PFSK-1 (cell line): ENCODE data around the gene RPH3AL.

Experiments
- FOXP2 ChIP-seq: optimal IDR thresholded peaks from 2 replicates; pipeline ENCODE3; 2011; ENCODE audit warnings: borderline replicate concordance, control low read depth, inconsistent platforms; ENCODE audit not compliant: insufficient read depth; ENCODE audit errors: extremely low read length, extremely low read depth
- POLR2AphosphoS5 ChIP-seq: IDR thresholded peaks from 2 replicates; pipeline ENCODE4 v1.6.1; 2012; ENCODE audit warnings: low read depth, mild to moderate bottlenecking, control low read depth, low read length, moderate library complexity
- SIN3A ChIP-seq: IDR thresholded peaks from 2 replicates; pipeline ENCODE4 v1.6.1; 2012; ENCODE audit warnings: mild to moderate bottlenecking, low read length, moderate library complexity, borderline replicate concordance; ENCODE audit not compliant: insufficient read depth
- TAF1 ChIP-seq: IDR thresholded peaks from 2 replicates; pipeline ENCODE4 v1.6.1; 2012; ENCODE audit warnings: low read length, control low read depth, borderline replicate concordance; ENCODE audit not compliant: insufficient read depth
- TF ChIP-seq, protein P1 (sequence below), 2 experiments: IDR thresholded peaks; 2 replicates each; pipeline versions ENCODE4 v1.6.1 to v1.8.0; 2011 to 2012; ENCODE audit warnings: low read depth in 2 of 2, low read length in 2 of 2, control low read depth in 1 of 2, inconsistent platforms in 1 of 2, mild to moderate bottlenecking in 1 of 2, moderate library complexity in 1 of 2; ENCODE audit not compliant: insufficient read depth in 1 of 2

Gene RPH3AL

DNA sequence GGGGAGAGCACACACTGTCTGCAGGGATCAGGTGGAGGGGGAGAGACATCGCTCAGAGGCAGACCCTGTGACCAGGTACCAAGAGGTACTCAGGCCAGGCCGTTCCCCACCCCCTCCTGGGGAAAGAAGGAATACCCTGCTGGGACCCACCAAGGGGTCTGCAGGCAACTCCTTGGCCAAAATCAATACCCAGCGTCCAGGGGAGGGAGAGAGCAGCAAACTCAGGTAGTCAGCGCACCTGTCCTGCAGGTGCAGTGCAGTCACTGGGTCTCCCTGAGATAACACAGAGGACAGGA, 113.7 kb downstream of the RPH3AL start:
- TF ChIP-seq POLR2AphosphoS5 (no peak), SIN3A (no peak), TAF1 (no peak), FOXP2 (no peak)
- TF ChIP-seq, protein P1, sequence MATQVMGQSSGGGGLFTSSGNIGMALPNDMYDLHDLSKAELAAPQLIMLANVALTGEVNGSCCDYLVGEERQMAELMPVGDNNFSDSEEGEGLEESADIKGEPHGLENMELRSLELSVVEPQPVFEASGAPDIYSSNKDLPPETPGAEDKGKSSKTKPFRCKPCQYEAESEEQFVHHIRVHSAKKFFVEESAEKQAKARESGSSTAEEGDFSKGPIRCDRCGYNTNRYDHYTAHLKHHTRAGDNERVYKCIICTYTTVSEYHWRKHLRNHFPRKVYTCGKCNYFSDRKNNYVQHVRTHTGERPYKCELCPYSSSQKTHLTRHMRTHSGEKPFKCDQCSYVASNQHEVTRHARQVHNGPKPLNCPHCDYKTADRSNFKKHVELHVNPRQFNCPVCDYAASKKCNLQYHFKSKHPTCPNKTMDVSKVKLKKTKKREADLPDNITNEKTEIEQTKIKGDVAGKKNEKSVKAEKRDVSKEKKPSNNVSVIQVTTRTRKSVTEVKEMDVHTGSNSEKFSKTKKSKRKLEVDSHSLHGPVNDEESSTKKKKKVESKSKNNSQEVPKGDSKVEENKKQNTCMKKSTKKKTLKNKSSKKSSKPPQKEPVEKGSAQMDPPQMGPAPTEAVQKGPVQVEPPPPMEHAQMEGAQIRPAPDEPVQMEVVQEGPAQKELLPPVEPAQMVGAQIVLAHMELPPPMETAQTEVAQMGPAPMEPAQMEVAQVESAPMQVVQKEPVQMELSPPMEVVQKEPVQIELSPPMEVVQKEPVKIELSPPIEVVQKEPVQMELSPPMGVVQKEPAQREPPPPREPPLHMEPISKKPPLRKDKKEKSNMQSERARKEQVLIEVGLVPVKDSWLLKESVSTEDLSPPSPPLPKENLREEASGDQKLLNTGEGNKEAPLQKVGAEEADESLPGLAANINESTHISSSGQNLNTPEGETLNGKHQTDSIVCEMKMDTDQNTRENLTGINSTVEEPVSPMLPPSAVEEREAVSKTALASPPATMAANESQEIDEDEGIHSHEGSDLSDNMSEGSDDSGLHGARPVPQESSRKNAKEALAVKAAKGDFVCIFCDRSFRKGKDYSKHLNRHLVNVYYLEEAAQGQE (IDR thresholded peaks at IDR 0.05; ENCODE audit: insufficient read depth in 1 of 2, low read depth in 2 of 2, low read length in 2 of 2): no peak

DNA sequence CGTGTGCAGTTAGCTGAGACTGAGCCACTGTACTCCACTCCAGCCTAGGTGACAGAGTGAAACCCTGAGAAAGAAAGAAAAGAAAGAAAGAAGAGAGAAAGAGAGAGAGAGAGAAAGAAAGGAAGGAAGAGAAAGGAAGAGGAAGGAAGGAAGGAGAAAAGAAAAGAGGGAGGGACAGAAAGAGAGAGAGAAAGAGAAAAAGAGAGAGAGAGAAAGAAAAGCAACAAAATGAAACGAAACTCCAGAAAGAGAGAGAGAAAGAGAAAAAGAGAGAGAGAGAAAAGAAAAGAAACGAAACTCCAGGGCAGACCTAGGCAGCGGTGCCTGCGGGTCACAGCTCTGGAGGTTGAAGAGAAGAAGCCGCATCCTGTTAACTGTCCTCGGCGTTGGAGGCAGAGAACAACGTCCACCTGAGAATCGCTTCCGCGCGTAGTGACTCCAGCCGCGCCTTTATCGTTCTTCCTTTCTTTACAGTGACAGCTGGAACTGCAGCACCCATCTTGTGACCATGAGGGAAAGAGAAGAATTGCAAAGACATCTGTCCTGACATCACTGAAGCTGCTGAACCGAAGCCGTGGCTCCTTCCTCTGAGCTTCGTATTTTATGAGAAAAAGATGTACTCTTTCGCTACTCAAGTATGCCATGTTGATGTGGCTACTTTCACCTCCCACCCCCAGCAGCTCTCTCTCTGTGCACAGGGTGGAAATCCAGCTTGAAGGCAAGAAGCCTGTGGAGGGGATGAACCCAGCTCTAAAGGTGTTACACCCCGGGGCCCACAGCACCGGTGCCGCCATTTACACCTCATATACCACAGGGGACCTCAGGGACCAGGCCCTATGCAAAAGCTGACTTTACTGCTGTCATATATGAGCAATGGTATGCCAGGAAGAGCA, 114.3 kb downstream of the RPH3AL start:
- TF ChIP-seq FOXP2: no peak
- TF ChIP-seq, protein P1 (IDR thresholded peaks at IDR 0.05; ENCODE audit: insufficient read depth in 1 of 2, low read depth in 2 of 2, low read length in 2 of 2): no peak
- TF ChIP-seq TAF1: no peak
- TF ChIP-seq SIN3A: no peak
- TF ChIP-seq POLR2AphosphoS5: no peak

DNA sequence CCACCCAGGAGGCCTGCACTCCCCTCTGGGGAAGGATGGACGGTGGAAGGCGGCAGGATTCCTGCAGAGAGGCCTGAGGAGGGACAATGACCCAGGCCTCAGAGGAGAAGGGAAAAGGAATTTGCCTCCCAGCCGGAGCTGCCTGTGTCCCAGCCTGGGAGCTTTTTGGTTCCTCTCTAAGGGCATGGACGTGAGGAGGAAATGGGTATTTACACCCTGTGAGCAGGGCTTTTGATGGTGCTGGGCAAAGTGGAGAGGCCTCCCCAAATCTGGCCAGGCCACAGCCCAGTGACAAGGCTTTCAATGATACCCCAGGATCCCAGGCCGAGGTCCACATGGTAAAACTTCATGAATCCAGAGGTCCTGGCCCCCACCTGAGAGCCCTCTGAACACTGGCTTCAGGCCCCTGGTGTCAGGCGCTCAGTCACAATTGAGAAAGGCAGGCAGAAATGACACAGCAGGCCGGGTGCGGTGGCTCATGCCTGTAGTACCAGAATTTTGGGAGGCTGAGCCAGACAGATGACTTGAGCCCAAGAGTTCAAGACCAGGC, 115.1 kb downstream of the RPH3AL start:
- TF ChIP-seq, protein P1 (IDR thresholded peaks at IDR 0.05; ENCODE audit: insufficient read depth in 1 of 2, low read depth in 2 of 2, low read length in 2 of 2): no peak
- TF ChIP-seq POLR2AphosphoS5 (no peak), FOXP2 (no peak), TAF1 (no peak), SIN3A (no peak)

DNA sequence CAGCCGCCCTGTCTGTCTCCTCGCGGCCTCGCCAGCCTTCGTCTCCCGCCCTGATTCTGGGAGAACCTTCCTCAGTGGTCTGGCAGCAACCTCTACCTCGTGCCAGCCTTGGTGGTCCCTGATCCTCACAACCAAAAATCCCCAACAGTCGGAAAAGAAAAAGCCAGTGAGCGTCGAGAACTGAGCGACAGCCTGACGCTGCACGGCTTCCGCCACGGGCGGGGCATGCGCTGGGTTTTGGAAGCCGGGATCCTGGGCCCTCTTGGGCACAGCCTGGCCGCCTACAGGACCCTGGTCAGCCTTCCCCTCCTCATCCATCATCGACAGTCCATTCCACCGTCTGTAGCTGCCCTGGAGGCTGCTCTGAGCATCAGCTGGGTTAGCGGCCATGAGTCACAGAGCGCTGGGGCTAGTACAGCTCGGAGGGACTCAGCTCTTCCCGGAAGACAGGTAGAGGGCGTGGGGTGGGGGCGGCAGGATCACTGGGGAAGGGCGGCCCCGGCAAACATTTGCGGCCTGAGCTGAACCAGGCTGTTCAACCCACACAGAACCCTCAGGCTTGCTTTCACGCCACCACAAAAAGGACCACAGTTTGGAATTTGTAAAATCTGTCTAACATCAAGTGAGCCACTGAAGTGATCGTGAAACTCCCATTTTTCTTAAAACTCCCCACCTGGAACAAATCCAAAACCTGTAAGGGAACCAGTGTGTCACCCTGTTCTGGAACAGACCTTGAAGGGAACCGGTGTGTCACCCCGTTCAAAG, 115.8 kb downstream of the RPH3AL start:
- TF ChIP-seq TAF1 (no peak), FOXP2 (no peak), SIN3A (no peak), POLR2AphosphoS5 (no peak)

DNA sequence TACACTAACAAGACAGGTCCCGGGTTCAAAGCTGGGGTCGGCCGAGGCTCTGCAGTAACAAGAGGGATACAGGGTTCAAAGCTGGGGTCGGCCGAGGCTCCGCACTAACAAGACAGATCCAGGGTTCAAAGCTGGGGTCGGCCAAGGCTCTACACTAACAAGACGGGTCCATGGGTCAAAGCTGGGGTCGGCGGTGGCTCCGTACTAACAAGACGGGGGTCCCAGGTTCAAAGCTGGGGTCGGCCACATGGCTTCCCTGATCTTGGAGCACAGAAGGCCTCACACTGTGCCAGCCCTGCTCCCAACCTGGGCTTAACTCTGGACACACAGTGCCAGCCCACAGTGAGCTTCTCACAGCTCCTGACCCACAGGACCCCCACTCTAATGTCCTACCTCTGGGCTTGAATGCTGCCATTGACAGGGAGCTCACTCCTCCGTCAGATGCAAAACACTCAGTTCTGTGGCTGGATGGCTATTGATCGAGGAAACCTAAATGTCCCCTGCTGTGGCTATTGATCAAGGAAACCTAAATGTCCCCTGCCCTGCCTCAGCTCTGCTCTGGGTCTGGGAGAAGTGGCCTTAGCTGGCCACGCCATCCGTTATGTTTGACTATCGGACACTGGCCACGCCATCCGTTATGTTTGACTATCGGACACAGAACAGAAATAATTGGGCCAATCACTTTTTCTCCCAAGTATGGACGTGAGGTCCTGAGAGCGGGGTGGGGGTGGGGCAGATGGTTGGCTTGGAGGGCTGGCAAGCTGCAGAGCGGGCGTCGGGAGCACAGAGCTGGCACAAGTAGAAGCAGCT, 116.6 kb downstream of the RPH3AL start:
- TF ChIP-seq, protein P1 (IDR thresholded peaks at IDR 0.05; ENCODE audit: insufficient read depth in 1 of 2, low read depth in 2 of 2, low read length in 2 of 2): no peak
- TF ChIP-seq SIN3A: no peak
- no peak for TF ChIP-seq FOXP2
- TF ChIP-seq TAF1: no peak
- no peak for TF ChIP-seq POLR2AphosphoS5
